Keratinocyte (primary cell): Measurements from ENCODE around the gene ELMO3. TPM values are rescaled to one million over a fixed set of nuclear protein-coding genes. Genes with fewer than 3 reads are reported as not detected.

Source experiments
- DNase-seq: peaks from one replicate; pipeline ENCODE4 v3.0.0-alpha.2; 2011; ENCODE audit warnings: low read depth, missing footprints, low spot score
- FAIRE-seq: peaks from 2 replicates; lab custom pipeline; 2011; peaks lifted over from hg19 to GRCh38; lab: Jason Lieb, UNC
- H2AFZ ChIP-seq: 2 replicates; pipeline ENCODE4 v1.6.0; 2012; ENCODE audit warnings: low read length, control low read depth, inconsistent platforms; ENCODE audit not compliant: control insufficient read depth
- H3K27ac ChIP-seq: 2 replicates; pipeline ENCODE4 v1.5.1; 2011; ENCODE audit warnings: low read length; ENCODE audit not compliant: control insufficient read depth, insufficient read depth
- H3K27me3 ChIP-seq: 3 replicates; pipeline ENCODE4 v1.6.0; 2011; ENCODE audit warnings: low read length; ENCODE audit not compliant: control insufficient read depth, insufficient read depth; ENCODE audit errors: extremely low read depth
- H3K36me3 ChIP-seq, 2 experiments: 2 replicates in 1 of 2; 3 replicates in 1 of 2; pipeline ENCODE4 v1.5.1; 2011; ENCODE audit warnings: low read length in 2 of 2, mild to moderate bottlenecking in 1 of 2; ENCODE audit not compliant: control insufficient read depth in 2 of 2, insufficient read depth in 2 of 2; ENCODE audit errors: extremely low read depth in 1 of 2
- H3K4me1 ChIP-seq: 3 replicates; pipeline ENCODE4 v1.5.1; 2011; ENCODE audit warnings: low read length; ENCODE audit not compliant: control insufficient read depth, insufficient read depth; ENCODE audit errors: extremely low read depth
- H3K4me2 ChIP-seq: 3 replicates; pipeline ENCODE4 v1.6.0; 2011; ENCODE audit warnings: low read depth, low read length; ENCODE audit not compliant: control insufficient read depth, insufficient read depth; ENCODE audit errors: extremely low read depth
- H3K4me3 ChIP-seq, 3 experiments: fragments of 200-600 bp in 1 of 3; sonication (generic) in 1 of 3; 2 replicates in 2 of 3; 3 replicates in 1 of 3; pipeline ENCODE4 v1.5.1; 2011 to 2016; ENCODE audit warnings: low read length in 3 of 3, mild to moderate bottlenecking in 3 of 3, control low read depth in 2 of 3, inconsistent platforms in 1 of 3, low read depth in 1 of 3, mixed read lengths in 1 of 3, mixed run types in 1 of 3, moderate library complexity in 1 of 3; ENCODE audit not compliant: control insufficient read depth in 2 of 3, insufficient read depth in 2 of 3; ENCODE audit errors: extremely low read depth in 1 of 3
- H3K79me2 ChIP-seq: 2 replicates; pipeline ENCODE4 v1.6.0; 2012; ENCODE audit warnings: low read length; ENCODE audit not compliant: control insufficient read depth, insufficient read depth
- H3K9ac ChIP-seq: 3 replicates; pipeline ENCODE4 v1.6.0; 2011; ENCODE audit warnings: low read length; ENCODE audit not compliant: control insufficient read depth, insufficient read depth; ENCODE audit errors: extremely low read depth
- H3K9me1 ChIP-seq: 3 replicates; pipeline ENCODE4 v1.6.0; 2011; ENCODE audit warnings: low read length; ENCODE audit not compliant: control insufficient read depth, insufficient read depth; ENCODE audit errors: extremely low read depth
- H3K9me3 ChIP-seq: 2 replicates; pipeline ENCODE4 v1.5.1; 2012; ENCODE audit warnings: low read depth, low read length; ENCODE audit not compliant: control insufficient read depth
- H4K20me1 ChIP-seq: 3 replicates; pipeline ENCODE4 v1.6.0; 2011; ENCODE audit warnings: low read length; ENCODE audit not compliant: control insufficient read depth, insufficient read depth; ENCODE audit errors: extremely low read depth
- CTCF ChIP-seq, 3 experiments: IDR thresholded peaks in 1 of 3; conservative IDR thresholded peaks in 1 of 3; optimal IDR thresholded peaks in 1 of 3; 2 replicates in 2 of 3; 3 replicates in 1 of 3; pipeline versions ENCODE3 to v1.5.1; 2011; ENCODE audit warnings: low read length in 3 of 3, mild to moderate bottlenecking in 3 of 3, moderate library complexity in 2 of 3, control low read depth in 1 of 3, inconsistent platforms in 1 of 3; ENCODE audit not compliant: insufficient read depth in 2 of 3; ENCODE audit errors: extremely low read depth in 1 of 3
- EZH2 ChIP-seq: IDR thresholded peaks from one replicate; pipeline ENCODE4 v1.6.1; 2012; ENCODE audit warnings: inconsistent platforms, mild to moderate bottlenecking, low read length, moderate library complexity
- dilution Hi-C: fragments of 300-500 bp; cut with MboI; formaldehyde crosslinking; loops from one replicate; pipeline ENCODE4 v1.7.0; 2020; ENCODE audit warnings: low sequenced_read_pairs; ENCODE audit not compliant: extremely low pct_ligation_motif_present
- polyA plus RNA-seq, 5 experiments: library from polyadenylated mRNA; depleted of rRNA in 3 of 5; stranded (reverse) in 3 of 5; stranded (forward) in 1 of 5; unstranded in 1 of 5; fragments of >200 nt; gene quantifications; 1 replicate in 1 of 5; 2 replicates in 3 of 5; 3 replicates in 1 of 5; pipeline versions ENCODE4 v1.2.1 to v1.2.3, GENCODE V29; 2011 to 2012; ENCODE audit warnings: missing spikeins in 2 of 5, low read depth in 1 of 5, low replicate concordance in 1 of 5

ELMO3 gene
- polyA plus RNA-seq, 1 donor (not counting 4 experiments of a cell fraction or from before 2014, with no cell fraction given), result 21.0 TPM

GRCh38 chr16:67238278-67238575, 39.3 kb downstream of the ELMO3 start:
- Histone ChIP-seq H3K36me3 (peaks cover 25 to 29% of the 10 kb centered on the region in 2 experiments), H3K27ac (no peak overlapping the region), H3K9ac (no peak overlapping the region), H3K4me3 (no peak overlapping the region), H3K9me3 (no peaks in the 10 kb centered on the region), H2AFZ (no peak overlapping the region), H3K4me1 (peaks cover 41% of the 10 kb centered on the region), H3K79me2 (peaks cover 17% of the 10 kb centered on the region), H3K4me2 (no peak overlapping the region), H3K9me1 (peaks cover 2% of the 10 kb centered on the region), H3K27me3 (no peaks in the 10 kb centered on the region), H4K20me1 (no peaks in the 10 kb centered on the region)
- dilution Hi-C loops, result no loop called here
- DNase-seq, result no peak
- FAIRE-seq, result no peak
- TF ChIP-seq CTCF (optimal IDR thresholded peaks at IDR 0.05 in 1 of 3, IDR thresholded peaks at IDR 0.05 in 1 of 3, conservative IDR thresholded peaks at IDR 0.05 in 1 of 3; ENCODE audit: extremely low read depth in 1 of 3, insufficient read depth in 2 of 3, low read length in 3 of 3) (no peak), EZH2 (no peak)

- H3K9me3 ChIP-seq, result no peaks in the 10 kb centered on the region
- no peaks in the 10 kb centered on the region for H3K27me3 ChIP-seq
- H2AFZ ChIP-seq, result no peak overlapping the region
- H3K4me1 ChIP-seq, result peaks cover 48% of the 10 kb centered on the region
- DNase-seq, result no peak
- dilution Hi-C loops, result no loop called here
- H4K20me1 ChIP-seq, result no peaks in the 10 kb centered on the region
- peaks cover 25 to 26% of the 10 kb centered on the region in 2 experiments for H3K36me3 ChIP-seq
- TF ChIP-seq CTCF (optimal IDR thresholded peaks at IDR 0.05 in 1 of 3, IDR thresholded peaks at IDR 0.05 in 1 of 3, conservative IDR thresholded peaks at IDR 0.05 in 1 of 3; ENCODE audit: extremely low read depth in 1 of 3, insufficient read depth in 2 of 3, low read length in 3 of 3), result no peak
- no peak for TF ChIP-seq EZH2
- no peak overlapping the region for H3K4me2 ChIP-seq
- H3K27ac ChIP-seq, result no peak overlapping the region
- peaks cover 23% of the 10 kb centered on the region for H3K79me2 ChIP-seq
- FAIRE-seq, result no peak
- H3K9me1 ChIP-seq, result peaks cover 2% of the 10 kb centered on the region
- no peak overlapping the region for H3K4me3 ChIP-seq
- no peak overlapping the region for H3K9ac ChIP-seq
Observed at GRCh38 chr16:67238806-67239470, 40.0 kb downstream of the ELMO3 start.
